HG03575 (cell line): ENCODE measurements around the gene DDX51.
"Not testable (repeated sequence)": the region's sequence is repeated elsewhere in the genome, so short reads cannot be mapped to it uniquely, and the experiment has no call there.

Experiments used
- ATAC-seq: cut with Tn5 transposase; IDR thresholded peaks from one replicate; pipeline ENCODE4 v1.9.1; 2021; ENCODE audit not compliant: unreplicated experiment, insufficient number of reproducible peaks, low FRiP score; ENCODE audit errors: extremely low read depth

DDX51 gene

DNA sequence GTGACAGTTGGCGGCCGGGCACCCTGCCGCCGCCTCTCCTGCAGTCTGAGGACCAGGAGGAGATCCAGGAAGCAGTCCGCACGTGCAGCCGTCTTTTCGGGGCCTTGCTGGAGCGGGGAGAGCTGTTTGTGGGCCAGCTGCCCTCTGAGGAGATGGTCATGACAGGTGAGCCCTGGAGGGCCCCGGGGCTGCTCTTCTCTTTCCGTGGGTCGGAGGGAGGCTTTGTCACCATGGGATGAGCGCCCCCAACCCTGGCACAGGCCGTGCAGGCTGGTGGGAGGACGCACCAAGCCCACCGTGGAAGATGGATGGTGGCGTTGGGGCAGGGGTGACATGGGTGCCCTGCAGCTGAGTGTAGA, 670 bp upstream of the DDX51 start:
- no peak for ATAC-seq

DNA sequence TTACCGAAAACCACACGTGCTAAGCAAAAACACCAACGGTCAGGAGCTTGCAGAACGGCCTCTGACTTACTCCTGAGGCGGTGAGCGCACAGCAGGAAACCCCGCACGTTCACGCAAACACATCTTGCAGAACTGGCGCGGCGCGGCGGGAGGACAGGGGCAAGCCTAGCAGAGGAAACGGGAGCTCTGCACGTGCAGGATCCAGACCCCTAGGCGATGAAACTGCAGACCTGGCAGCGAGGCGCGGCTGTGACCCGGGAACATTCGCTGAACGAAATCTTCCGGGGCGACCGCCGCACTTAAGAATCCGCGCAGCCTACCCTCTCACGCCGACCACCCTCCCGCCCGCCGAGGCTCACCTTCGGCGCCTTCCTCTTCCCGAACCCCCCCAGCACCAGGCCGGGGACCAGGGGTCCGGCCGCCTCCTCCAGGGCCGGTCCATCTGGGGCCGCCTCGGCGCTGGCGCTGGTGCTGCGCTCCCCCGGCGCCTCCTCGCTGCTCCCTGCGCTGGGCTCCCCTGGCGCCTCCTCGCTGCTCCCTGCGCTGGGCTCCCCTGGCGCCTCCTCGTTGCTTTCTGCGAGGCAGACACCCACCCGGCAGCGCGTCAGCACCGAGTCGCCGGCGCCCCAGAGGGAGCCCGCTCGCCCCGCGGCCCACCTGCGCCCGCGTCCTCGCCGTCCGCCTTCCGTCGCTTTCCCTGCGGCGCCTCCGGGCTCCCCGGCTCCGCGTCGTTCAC, 615 bp downstream of the DDX51 start:
- ATAC-seq, result no peak

DNA sequence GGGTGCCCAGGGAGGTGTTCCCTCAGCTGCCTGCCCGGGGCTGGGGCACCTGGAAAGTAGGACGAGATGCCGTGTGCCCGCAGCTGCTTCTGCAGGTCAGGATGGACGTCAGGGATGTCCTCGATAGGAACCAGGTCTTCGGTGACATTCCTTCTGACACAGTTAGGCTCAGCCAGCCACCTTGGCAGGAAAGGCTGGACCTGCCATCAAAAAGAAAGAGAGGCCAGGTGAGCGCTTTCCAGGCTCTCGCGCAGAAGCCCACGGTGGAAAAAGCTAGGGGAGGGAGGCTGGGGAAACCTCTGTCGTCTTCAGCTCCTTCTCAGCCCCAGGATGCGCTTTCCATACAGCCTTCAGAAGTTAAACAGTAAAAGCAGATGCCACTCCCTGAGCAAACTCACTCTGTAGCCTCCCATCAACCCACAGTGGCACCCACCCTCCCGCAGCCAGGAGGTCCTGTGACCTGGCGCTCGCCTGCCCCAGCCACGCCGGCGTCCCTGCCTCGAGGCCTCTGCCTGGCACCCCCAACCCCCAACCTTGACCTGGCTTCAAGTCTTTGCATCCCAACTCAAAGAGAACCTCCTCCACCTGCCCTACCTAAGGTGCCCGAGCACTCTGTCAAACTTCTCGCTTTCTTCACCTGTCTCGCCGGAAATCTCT, 1.3 kb downstream of the DDX51 start:
- no peak for ATAC-seq

DNA sequence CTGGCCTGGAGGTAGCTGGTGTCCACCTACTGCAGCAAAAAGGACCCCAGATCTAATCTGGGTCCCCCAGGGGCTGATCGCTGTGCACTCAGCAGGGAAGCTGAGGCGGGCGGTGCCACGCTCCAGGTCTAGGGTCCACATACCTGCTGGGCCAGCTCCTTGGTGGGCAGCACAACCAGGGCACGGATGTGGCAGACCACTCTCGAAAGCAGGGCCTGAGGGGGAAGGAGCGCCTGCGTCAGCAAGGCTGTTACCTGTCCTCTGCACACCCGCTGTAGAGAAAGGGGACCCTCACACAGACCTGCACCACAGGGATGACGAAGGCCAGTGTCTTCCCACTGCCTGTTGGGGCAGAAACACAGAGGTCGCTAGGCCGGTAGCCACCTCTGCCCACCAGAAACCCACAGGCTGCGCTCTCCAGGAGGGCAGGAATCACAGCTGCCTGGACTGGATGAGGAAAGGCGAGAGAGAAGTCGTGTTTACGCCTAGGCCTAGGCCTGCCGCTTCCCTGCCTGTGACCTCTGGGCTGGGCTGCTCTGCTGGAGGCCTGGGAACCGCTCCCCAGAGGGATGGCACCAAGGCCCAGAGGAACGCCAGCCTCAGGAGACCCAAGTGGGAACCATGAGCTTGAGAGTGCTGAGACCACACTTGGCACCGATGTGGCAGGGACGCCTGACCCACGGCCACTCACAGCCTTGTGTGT, 2.0 kb downstream of the DDX51 start:
- ATAC-seq, result no peak

DNA sequence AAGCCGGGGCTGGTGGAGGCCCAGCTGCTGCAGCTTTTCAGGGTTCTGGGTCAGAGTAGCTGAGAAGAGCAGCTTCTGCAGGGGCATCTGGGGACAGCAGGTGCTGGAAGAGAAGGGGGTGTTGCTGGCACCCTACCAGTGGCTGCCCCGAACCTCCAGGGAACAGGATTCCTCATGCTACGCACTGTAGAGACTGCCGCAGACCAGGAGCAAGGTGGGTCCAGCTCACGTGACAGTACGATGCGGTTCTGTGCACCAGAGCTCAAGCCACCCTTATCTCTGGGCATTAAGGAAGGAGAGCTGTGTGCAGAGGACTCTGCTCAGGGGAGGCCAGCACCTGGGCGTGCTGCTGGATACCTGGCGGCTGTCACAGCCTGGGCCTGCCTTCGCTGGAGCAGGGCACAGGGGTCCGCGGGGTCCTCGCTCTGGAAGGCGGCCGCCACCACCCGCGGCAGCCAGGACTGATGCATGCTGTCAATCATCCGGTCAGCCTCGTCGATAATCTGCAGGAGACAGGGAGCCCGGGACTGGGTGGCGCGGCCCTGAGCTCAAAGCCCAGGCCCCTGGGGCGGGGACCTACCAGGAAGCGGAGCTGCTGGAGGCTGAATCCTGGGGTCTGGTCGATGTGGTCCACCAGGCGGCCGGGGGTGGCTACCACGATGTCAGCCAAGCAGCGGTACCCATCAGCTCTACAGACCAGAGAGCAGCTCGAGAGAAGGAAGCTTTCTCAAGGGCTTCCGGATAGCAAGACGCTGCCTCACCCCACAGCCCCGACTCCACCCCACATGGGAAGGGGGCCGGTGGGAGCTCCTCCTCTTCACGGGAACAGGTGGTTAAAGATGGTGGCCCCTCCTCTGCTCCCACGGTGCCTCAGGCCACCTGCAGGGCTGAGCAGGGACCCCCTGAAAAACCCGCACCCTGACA, 2.9 kb downstream of the DDX51 start:
- ATAC-seq, result no peak

DNA sequence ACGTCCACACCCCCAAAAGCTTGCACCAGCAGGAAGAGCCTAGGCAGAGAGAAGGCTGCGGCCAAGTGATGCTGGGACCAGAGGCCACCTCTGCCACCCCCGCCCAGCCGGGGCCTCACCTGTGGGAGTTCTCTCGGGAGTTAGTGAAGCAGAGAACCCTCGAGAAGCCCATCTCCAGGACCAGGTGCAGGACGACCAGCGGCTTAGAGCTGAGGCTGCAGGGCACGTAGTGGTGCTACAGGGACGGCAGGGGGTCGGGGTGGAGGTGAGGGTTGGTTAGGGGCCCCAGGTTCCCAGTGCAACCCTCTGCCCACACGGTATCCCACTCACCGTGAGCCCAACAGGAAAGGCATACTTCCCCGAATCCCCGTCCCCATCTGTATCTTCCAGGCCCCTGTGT, 3.6 kb downstream of the DDX51 start:
- ATAC-seq, result no peak

DNA sequence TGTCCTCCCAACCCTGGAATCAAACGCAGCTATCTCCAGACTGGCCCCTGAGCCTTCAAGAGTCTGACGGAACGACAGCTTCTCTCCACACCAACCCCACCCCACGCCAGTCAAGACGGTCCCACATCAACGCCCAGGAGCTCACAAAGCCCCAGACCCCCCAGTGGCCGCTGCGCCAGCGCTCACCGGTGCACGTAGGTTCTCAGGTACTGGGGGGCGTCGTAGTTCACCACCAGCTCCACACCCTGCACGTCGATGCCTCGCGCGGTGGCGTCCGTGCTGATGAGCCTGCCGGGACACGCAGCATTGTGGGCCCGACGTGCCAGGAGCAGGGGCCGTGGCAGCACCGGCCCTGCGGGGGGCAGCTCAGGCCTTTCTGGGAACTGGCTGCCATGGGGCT, 4.2 kb downstream of the DDX51 start:
- ATAC-seq, result no peak

DNA sequence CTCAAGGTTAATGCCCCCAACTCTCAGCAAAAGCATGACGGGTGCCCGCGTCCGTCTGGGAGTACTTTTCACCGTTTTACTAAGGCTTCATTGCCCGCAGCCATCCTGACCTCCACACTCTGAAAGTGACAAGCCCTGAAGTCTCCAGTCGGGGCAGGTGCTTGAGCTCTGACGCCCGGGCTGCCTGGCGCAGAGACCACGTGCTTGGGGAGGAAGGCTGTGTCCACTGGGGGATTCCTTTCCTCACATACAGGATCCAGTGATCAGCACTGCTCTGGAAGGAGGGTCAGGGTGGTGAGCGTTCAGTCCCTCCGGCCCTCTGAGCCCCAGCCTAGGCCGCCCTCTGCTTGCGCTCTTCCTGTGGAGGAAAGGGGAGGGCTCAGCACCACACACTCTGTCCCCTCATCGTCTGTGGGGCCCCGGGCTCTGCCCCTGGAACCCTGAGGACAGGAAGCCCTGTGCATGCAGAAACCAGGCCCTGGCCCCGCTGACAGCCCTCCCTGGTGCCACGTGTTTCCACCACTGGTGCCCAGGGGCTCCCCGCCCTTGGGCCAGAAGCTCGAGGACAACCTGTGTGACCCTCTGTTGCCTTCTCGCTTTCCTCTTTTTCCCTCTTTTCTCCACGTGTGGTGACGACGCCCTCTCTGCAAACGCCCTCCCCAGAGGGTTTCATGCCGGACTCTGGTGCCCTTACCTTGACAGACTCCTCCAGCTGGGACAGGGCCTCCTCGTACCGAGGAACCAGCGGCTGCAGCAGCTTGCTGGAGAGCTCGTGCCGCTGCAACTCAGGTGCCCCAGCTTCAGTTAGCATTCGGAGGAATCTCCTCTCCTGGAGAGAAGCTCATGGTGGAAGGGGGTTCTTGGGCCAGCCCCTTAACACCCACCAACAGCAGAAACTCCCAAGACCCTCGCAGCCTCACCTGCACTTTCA, 4.9 kb downstream of the DDX51 start:
- ATAC-seq, result no peak

DNA sequence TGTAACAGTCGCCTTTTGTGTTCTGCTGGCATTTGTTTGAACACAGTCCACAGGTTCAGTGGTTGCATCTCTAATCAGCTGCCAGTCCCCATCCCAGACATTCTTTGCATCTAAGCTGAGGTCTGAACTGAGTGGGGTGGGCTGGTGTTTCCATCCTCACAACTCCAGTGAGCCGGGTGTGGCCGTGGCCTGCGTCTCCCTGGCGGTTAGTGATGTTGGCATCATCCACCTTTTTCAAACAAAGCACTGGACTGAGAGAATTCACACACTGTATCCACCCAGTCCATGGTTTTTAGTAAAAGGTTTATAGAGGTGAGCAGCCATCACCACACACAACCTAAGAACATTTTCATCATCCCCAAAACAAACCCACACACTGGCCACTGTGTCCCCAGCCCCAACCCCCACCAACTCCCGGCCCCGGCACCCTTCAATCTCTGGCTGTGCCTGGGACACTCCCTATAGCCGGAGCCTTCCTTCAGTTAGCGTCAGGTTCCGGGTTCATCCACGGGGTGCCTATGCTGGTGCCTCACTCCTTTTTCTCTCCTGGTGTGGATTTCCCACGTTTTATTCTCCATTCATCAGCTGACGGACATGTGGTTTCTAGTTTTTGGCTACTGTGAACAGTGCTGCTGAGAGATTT, 6.5 kb downstream of the DDX51 start:
- ATAC-seq, result no peak

DNA sequence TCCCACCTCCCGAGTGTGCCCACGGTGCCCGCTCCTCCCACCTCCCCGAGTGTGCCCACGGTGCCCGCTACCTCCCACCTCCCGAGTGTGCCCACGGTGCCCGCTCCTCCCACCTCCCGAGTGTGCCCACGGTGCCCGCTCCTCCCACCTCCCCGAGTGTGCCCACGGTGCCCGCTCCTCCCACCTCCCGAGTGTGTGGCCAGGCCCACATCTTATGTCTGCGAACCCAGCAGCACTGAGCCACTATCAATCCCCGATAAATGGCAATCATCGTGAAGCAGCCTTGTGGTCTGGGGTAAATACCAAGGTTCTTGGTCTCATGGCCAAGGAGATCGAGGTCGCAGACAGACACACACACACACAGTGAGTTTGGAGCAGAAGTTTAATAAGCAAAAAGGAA, 7.9 kb downstream of the DDX51 start:
- ATAC-seq, result not testable (repeated sequence)

DNA sequence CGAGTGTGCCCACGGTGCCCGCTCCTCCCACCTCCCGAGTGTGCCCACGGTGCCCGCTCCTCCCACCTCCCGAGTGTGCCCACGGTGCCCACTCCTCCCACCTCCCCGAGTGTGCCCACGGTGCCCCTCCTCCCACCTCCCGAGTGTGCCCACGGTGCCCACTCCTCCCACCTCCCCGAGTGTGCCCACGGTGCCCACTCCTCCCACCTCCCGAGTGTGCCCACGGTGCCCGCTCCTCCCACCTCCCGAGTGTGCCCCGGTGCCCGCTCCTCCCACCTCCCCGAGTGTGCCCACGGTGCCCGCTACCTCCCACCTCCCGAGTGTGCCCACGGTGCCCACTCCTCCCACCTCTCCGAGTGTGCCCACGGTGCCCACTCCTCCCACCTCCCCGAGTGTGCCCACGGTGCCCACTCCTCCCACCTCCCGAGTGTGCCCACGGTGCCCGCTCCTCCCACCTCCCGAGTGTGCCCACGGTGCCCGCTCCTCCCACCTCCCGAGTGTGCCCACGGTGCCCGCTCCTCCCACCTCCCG, 9.4 kb downstream of the DDX51 start:
- ATAC-seq, result not testable (repeated sequence)

DNA sequence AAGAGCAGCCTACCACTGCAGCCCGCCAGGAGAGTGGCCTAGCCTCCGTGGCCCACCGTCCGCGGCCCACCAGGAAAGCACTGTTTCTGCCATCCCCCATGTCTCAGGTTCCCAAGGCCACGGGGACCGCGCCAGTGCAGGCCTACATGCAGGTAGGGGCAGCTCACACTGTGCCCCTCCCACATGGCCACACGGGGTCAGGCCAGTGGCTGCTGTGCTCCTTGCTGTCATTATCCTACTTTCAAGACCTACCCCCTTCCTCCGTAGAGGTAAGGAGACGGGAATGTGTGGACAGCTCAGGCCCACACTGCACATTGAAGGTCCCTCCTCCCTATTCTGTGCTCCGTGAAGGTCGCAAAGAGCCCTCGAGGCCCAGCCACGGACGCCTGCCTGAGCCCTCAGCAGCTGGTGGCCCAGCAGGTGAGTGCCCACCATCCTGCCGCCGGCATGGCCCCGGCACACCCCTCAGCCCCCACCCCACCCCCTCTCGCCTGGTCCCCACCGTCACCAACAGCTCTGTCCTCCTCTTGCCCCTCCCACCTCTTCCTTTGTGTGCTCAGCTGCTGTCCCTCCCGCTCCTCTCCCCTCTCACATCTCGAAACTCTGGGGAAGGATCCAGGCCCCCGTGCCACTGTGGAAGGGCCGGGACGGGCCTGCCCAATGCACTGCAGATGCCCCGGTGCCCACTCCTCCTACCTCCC, 10.0 kb downstream of the DDX51 start:
- ATAC-seq, result no peak

DNA sequence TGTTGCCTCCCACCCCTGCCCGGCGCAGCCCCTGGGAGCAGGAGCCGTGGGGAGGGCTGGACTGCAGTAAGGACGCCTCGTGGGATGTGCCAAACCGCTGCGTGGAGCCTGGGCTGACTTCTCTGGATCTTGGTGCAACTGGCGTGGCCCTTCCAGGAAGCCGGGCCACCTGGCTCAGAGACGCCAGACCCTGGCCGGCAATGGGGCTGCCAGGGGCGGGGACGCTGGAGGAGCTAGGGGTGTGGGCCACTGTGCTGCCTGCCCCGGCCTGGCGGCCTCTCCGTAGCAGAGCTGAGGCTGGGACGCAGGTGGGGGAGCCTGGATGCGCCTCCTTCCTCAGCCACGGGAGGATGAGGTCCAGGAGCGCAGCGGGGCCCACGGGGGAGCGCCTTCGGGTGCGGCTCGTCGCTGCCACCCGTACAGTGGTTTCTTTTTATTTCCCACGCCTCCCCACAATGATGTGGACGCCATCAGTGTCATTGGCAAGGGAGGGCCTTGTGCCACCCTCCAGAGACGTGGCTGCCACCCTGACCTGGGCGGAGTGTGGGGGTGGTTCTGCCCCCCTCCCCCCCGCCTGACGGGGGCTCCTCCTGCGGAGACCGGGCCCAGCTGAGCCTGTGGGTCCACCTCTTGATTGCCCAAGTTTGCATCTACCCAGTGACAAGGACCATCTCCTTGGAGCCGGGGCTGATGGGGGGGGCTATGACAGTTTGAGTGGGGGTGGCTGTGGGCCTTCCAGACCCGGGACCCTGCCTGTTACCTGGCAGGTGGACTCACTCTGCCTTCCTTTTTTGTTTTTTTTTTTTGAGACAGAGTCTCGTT, 11.3 kb downstream of the DDX51 start:
- ATAC-seq, result no peak

DNA sequence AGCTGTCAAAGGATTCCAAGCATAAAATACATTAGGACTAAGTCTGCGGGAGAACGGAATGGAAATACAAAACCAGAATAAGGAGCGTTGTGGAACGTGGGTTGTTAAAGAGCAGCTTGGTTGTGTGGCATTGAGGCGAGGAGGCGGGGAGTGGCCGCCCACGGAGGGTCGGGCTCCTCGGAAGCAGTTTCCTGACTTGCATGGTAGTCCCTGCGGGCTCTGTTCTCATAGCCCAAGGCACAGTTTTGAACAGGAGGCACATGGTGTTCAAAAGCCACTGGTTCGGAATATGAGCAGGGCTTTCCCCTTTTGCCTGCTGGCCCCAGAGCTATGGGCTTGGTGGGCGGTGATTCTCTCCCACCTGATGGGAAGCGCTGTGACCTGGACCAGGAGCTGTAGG, 12.2 kb downstream of the DDX51 start:
- ATAC-seq, result no peak

DNA sequence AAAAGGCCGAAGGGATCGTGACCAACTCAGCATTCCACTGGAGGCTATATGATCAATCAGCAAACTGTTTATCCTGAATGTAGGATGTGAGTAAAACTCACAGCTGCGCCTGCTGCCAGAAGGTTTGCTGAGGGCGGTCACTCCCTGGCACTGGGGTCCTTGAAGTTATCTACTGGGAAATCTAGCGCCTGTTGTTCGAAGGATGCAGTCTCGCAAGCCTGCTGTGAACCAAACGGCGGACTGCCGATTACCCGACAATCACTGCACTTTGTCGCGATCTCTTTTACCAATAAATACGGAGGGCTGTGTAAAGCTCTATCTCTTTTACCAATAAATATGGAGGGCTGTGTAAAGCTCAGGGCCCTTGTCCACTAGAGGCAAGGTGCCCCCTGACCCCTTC, 12.9 kb downstream of the DDX51 start:
- ATAC-seq, result no peak

DNA sequence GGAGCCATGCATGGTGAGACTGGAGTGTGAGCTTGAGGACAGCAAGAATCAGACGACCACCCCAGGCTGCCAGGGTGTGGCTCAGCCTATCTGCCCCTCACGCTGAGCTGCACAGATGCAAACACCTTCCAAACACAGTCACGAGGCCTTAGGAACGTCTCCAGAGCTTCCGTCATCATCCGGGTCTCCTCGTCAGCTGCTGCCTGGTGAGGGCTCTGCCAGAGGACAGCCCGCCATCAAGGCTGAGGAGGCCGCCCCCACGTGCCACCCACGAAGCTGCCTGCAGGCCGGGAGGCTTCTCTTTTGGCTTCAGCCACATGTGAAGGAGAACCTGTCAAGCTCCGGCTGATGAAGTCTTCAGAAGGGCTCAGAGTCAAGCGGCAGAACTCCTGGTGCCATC, 13.4 kb downstream of the DDX51 start:
- ATAC-seq, result no peak
